HEK293 (cell line): ENCODE measurements around the gene ZSCAN10.

Source experiments
- CTCF ChIA-PET: fragments of 350-600 bp; formaldehyde crosslinking; extraction: SDS; loops from one replicate; lab custom pipeline; 2021; ENCODE audit warnings: antibody characterized with exemption; lab: Yijun Ruan, JAX
- POLR2A ChIA-PET: fragments of 300-600 bp; formaldehyde crosslinking; extraction: SDS; loops from one replicate; lab custom pipeline; 2020; ENCODE audit warnings: antibody characterized with exemption, inconsistent platforms; lab: Yijun Ruan, JAX
- H3K27ac ChIP-seq: fragments of 200-500 bp; sonication (Bioruptor generic); 2 replicates; pipeline ENCODE4 v1.5.1; 2014; ENCODE audit warnings: low read depth, low read length, control low read depth, inconsistent platforms; ENCODE audit errors: extremely low read depth
- H3K36me3 ChIP-seq, 2 experiments: fragments of 200-500 bp in 1 of 2; sonication (Bioruptor generic) in 1 of 2; 1 replicate in 1 of 2; 2 replicates in 1 of 2; pipeline ENCODE4 v1.5.1; 2014 to 2017; ENCODE audit warnings: inconsistent platforms in 2 of 2, low read length in 2 of 2; ENCODE audit not compliant: control insufficient read depth in 2 of 2, insufficient read depth in 1 of 2
- H3K4me1 ChIP-seq: fragments of 200-500 bp; sonication (Bioruptor generic); 2 replicates; pipeline ENCODE4 v1.5.1; 2014; ENCODE audit warnings: mild to moderate bottlenecking, low read length, inconsistent platforms; ENCODE audit not compliant: control insufficient read depth, insufficient read depth
- H3K4me3 ChIP-seq: 2 replicates; pipeline ENCODE4 v1.5.1; 2011; ENCODE audit warnings: low read depth, mild to moderate bottlenecking, control low read depth, low read length, moderate library complexity
- H3K9me3 ChIP-seq: fragments of 200-500 bp; sonication (Bioruptor generic); 2 replicates; pipeline ENCODE4 v1.5.1; 2014; ENCODE audit warnings: low read depth, low read length, inconsistent platforms; ENCODE audit not compliant: control insufficient read depth, insufficient read depth
- BCL11A ChIP-seq: fragments of 450-650 bp; formaldehyde crosslinking; IDR thresholded peaks from 2 replicates; pipeline ENCODE4 v1.5.1; 2016; ENCODE audit warnings: low read depth, missing biosample characterization, missing genetic modification characterization
- FEZF1 ChIP-seq: fragments of 450-650 bp; formaldehyde crosslinking; IDR thresholded peaks from 2 replicates; pipeline ENCODE4 v1.5.1; 2016; ENCODE audit warnings: missing biosample characterization, missing genetic modification characterization
- KLF7 ChIP-seq: fragments of 450-650 bp; formaldehyde crosslinking; IDR thresholded peaks from 2 replicates; pipeline ENCODE4 v1.5.1; 2016; ENCODE audit warnings: missing biosample characterization, missing genetic modification characterization, borderline replicate concordance
- TCF7L2 ChIP-seq: IDR thresholded peaks from 2 replicates; pipeline ENCODE4 v1.6.1; 2011; ENCODE audit warnings: low read depth, mild to moderate bottlenecking, inconsistent platforms, low read length, moderate library complexity, borderline replicate concordance
- YY1 ChIP-seq: fragments of 450-650 bp; formaldehyde crosslinking; IDR thresholded peaks from 2 replicates; pipeline ENCODE4 v1.5.1; 2018; ENCODE audit warnings: missing biosample characterization, missing genetic modification characterization
- ZBTB20 ChIP-seq: fragments of 450-650 bp; formaldehyde crosslinking; IDR thresholded peaks from 2 replicates; pipeline ENCODE4 v1.5.1; 2016; ENCODE audit warnings: missing biosample characterization, missing genetic modification characterization
- ZFP3 ChIP-seq: fragments of 450-650 bp; formaldehyde crosslinking; IDR thresholded peaks from 2 replicates; pipeline ENCODE4 v1.5.1; 2016; ENCODE audit warnings: low read depth, missing biosample characterization, missing genetic modification characterization
- ZFP41 ChIP-seq: fragments of 450-650 bp; formaldehyde crosslinking; IDR thresholded peaks from 2 replicates; pipeline ENCODE4 v1.5.1; 2016; ENCODE audit warnings: missing biosample characterization, missing genetic modification characterization, borderline replicate concordance
- ZNF132 ChIP-seq: fragments of 450-650 bp; formaldehyde crosslinking; IDR thresholded peaks from 2 replicates; pipeline ENCODE4 v1.5.1; 2017; ENCODE audit warnings: missing biosample characterization, missing genetic modification characterization, borderline replicate concordance
- ZNF133 ChIP-seq: fragments of 450-650 bp; formaldehyde crosslinking; IDR thresholded peaks from 2 replicates; pipeline ENCODE4 v1.5.1; 2016; ENCODE audit warnings: missing biosample characterization, missing genetic modification characterization
- ZNF146 ChIP-seq: fragments of 450-650 bp; formaldehyde crosslinking; IDR thresholded peaks from 2 replicates; pipeline ENCODE4 v1.5.1; 2016; ENCODE audit warnings: missing biosample characterization, missing genetic modification characterization
- ZNF19 ChIP-seq: fragments of 450-650 bp; formaldehyde crosslinking; IDR thresholded peaks from 2 replicates; pipeline ENCODE4; 2016; ENCODE audit warnings: missing biosample characterization, missing genetic modification characterization, low read depth
- ZNF214 ChIP-seq: fragments of 450-650 bp; formaldehyde crosslinking; IDR thresholded peaks from 2 replicates; pipeline ENCODE4 v1.5.1; 2017; ENCODE audit warnings: missing biosample characterization, mild to moderate bottlenecking, missing genetic modification characterization, borderline replicate concordance
- ZNF350 ChIP-seq: fragments of 450-650 bp; formaldehyde crosslinking; IDR thresholded peaks from 2 replicates; pipeline ENCODE4 v1.5.0; 2017; ENCODE audit warnings: missing biosample characterization, mild to moderate bottlenecking, missing genetic modification characterization
- ZNF423 ChIP-seq: fragments of 450-650 bp; formaldehyde crosslinking; IDR thresholded peaks from 2 replicates; pipeline ENCODE4 v1.5.1; 2016; ENCODE audit warnings: missing biosample characterization, missing genetic modification characterization
- ZNF501 ChIP-seq: fragments of 450-650 bp; formaldehyde crosslinking; IDR thresholded peaks from 2 replicates; pipeline ENCODE4 v1.5.1; 2016; ENCODE audit warnings: missing biosample characterization, missing genetic modification characterization
- ZNF610 ChIP-seq: fragments of 450-650 bp; formaldehyde crosslinking; IDR thresholded peaks from 2 replicates; pipeline ENCODE4 v1.5.1; 2016; ENCODE audit warnings: missing biosample characterization, missing genetic modification characterization, borderline replicate concordance
- ZNF654 ChIP-seq: fragments of 450-650 bp; formaldehyde crosslinking; IDR thresholded peaks from 2 replicates; pipeline ENCODE4 v1.5.1; 2016; ENCODE audit warnings: low read depth, missing biosample characterization, missing genetic modification characterization
- ZNF670 ChIP-seq: fragments of 450-650 bp; formaldehyde crosslinking; IDR thresholded peaks from 2 replicates; pipeline ENCODE4 v1.5.1; 2016; ENCODE audit warnings: missing biosample characterization, missing genetic modification characterization, low read depth
- TF ChIP-seq, protein P1 (sequence below): fragments of 450-650 bp; formaldehyde crosslinking; IDR thresholded peaks from 2 replicates; pipeline ENCODE4 v1.5.1; 2016; ENCODE audit warnings: missing biosample characterization, missing genetic modification characterization
- TF ChIP-seq, protein P2 (sequence below): fragments of 450-650 bp; formaldehyde crosslinking; IDR thresholded peaks from 2 replicates; pipeline ENCODE4 v1.5.1; 2017; ENCODE audit warnings: missing biosample characterization, missing genetic modification characterization
- TF ChIP-seq, protein P3 (sequence below): fragments of 450-650 bp; formaldehyde crosslinking; optimal IDR thresholded peaks from 2 replicates; pipeline ENCODE3; 2016; ENCODE audit warnings: missing biosample characterization, mild to moderate bottlenecking, missing genetic modification characterization
- TF ChIP-seq, protein P4 (sequence below): fragments of 450-650 bp; formaldehyde crosslinking; IDR thresholded peaks from 2 replicates; pipeline ENCODE4 v1.5.1; 2017; ENCODE audit warnings: missing biosample characterization, missing genetic modification characterization
- TF ChIP-seq, protein P5 (sequence below): fragments of 450-650 bp; IDR thresholded peaks from 2 replicates; pipeline ENCODE4 v1.5.1; 2018; ENCODE audit warnings: missing biosample characterization, missing genetic modification characterization

The ZSCAN10 gene

DNA sequence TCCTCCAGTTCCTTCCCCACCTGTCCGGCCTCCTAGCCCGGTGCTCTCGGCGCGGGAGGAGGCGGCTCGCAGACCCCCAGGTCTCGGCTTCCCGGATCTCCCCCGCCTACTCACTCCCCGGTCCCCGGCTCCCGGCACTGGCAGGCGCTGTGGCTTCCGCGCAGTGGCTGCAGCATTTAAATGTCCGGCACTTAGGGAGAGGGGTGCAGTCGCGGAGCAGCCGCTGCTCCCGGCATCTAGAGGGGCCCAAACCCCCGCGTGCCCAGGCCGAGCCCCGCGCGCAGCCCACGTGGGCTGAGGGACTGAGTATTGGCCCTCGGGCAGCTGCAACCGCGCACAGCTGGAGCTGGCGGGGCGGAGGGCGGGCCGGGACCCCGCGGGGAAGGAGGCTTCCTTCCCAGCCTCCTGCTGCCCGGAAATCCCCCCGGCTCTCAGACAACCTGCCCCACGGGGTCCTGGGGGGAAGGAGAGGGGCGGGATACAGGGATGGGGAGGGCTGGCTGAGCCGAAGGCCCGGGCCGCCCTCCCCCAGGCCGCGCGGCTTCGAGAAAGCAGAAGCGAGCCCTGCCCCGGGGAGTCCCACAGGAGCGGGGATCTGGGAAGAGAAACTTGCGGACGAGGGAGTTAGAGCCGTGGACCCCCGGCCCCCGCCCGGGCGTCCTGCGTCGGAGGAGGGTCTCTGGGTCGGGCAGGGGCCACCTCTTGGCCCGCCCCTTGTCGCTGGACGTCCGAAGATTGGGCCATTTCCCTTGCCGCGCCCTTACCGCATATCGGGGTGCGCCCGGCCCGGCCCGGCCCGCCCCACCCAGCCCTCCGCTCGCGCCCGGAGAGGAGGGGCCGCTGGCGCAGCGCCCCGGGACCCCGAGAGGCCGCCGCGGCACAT, 53.1 kb downstream of the ZSCAN10 start, which contains the start of gene MMP25 (continued):
- TF ChIP-seq ZNF610 (tag by site-specific recombination): no peak
- TF ChIP-seq BCL11A (tag by site-specific recombination): no peak
- TF ChIP-seq ZNF423 (tag by site-specific recombination): no peak
- no peak for TF ChIP-seq ZFP3 (tag by site-specific recombination)
- TF ChIP-seq, protein P1, sequence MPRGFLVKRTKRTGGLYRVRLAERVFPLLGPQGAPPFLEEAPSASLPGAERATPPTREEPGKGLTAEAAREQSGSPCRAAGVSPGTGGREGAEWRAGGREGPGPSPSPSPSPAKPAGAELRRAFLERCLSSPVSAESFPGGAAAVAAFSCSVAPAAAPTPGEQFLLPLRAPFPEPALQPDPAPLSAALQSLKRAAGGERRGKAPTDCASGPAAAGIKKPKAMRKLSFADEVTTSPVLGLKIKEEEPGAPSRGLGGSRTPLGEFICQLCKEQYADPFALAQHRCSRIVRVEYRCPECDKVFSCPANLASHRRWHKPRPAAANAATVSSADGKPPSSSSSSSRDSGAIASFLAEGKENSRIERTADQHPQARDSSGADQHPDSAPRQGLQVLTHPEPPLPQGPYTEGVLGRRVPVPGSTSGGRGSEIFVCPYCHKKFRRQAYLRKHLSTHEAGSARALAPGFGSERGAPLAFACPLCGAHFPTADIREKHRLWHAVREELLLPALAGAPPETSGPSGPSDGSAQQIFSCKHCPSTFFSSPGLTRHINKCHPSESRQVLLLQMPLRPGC: no peak
- TF ChIP-seq YY1: no peak

DNA sequence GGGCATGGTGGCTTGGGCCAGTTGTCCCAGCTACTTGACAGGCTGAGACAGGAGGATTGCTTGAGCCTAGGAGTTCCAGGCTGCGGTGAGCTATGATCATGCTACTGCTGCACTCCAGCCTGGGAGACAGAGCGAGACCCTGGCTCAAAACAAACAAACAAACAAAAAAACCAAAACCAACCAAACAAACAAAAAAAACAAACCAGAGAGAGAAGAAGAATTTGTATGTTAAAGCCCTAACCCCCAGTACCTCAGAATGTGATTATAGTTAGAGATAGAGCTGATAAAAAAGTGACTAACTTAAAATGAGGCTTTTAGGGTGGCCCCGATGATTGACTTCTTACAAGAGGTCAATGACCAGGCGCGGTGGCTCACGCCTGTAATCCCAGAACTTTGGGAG, 54.4 kb downstream of the ZSCAN10 start:
- H3K4me1 ChIP-seq: no peaks in the 10 kb centered on the region
- POLR2A ChIA-PET: no interaction called here

More for the DNA sequence above, 54.4 kb downstream of the ZSCAN10 start:
- H3K27ac ChIP-seq: no peak overlapping the region
- H3K36me3 ChIP-seq: no peaks in the 10 kb centered on the region
- H3K9me3 ChIP-seq: no peaks in the 10 kb centered on the region
- no peak overlapping the region for H3K4me3 ChIP-seq
- TF ChIP-seq KLF7 (tag by site-specific recombination) (no peak), TCF7L2 (no peak), ZNF19 (tag by site-specific recombination) (no peak), ZNF132 (tag by site-specific recombination) (no peak), ZNF133 (tag by site-specific recombination) (no peak), ZNF214 (no peak), ZBTB20 (no peak), ZFP41 (tag by site-specific recombination) (no peak), ZNF670 (tag by site-specific recombination) (no peak), ZNF501 (tag by site-specific recombination) (no peak), ZNF350 (no peak), ZNF654 (tag by site-specific recombination) (no peak), ZNF146 (tag by site-specific recombination) (no peak), BCL11A (tag by site-specific recombination) (no peak), FEZF1 (tag by site-specific recombination) (no peak)
- TF ChIP-seq, protein P2, sequence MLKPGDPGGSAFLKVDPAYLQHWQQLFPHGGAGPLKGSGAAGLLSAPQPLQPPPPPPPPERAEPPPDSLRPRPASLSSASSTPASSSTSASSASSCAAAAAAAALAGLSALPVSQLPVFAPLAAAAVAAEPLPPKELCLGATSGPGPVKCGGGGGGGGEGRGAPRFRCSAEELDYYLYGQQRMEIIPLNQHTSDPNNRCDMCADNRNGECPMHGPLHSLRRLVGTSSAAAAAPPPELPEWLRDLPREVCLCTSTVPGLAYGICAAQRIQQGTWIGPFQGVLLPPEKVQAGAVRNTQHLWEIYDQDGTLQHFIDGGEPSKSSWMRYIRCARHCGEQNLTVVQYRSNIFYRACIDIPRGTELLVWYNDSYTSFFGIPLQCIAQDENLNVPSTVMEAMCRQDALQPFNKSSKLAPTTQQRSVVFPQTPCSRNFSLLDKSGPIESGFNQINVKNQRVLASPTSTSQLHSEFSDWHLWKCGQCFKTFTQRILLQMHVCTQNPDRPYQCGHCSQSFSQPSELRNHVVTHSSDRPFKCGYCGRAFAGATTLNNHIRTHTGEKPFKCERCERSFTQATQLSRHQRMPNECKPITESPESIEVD (tag by site-specific recombination): no peak
- TF ChIP-seq, protein P3, sequence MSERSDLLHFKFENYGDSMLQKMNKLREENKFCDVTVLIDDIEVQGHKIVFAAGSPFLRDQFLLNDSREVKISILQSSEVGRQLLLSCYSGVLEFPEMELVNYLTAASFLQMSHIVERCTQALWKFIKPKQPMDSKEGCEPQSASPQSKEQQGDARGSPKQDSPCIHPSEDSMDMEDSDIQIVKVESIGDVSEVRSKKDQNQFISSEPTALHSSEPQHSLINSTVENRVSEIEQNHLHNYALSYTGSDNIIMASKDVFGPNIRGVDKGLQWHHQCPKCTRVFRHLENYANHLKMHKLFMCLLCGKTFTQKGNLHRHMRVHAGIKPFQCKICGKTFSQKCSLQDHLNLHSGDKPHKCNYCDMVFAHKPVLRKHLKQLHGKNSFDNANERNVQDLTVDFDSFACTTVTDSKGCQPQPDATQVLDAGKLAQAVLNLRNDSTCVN (tag by site-specific recombination): no peak
- TF ChIP-seq, protein P4, sequence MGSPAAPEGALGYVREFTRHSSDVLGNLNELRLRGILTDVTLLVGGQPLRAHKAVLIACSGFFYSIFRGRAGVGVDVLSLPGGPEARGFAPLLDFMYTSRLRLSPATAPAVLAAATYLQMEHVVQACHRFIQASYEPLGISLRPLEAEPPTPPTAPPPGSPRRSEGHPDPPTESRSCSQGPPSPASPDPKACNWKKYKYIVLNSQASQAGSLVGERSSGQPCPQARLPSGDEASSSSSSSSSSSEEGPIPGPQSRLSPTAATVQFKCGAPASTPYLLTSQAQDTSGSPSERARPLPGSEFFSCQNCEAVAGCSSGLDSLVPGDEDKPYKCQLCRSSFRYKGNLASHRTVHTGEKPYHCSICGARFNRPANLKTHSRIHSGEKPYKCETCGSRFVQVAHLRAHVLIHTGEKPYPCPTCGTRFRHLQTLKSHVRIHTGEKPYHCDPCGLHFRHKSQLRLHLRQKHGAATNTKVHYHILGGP: no peak
- TF ChIP-seq, protein P5, sequence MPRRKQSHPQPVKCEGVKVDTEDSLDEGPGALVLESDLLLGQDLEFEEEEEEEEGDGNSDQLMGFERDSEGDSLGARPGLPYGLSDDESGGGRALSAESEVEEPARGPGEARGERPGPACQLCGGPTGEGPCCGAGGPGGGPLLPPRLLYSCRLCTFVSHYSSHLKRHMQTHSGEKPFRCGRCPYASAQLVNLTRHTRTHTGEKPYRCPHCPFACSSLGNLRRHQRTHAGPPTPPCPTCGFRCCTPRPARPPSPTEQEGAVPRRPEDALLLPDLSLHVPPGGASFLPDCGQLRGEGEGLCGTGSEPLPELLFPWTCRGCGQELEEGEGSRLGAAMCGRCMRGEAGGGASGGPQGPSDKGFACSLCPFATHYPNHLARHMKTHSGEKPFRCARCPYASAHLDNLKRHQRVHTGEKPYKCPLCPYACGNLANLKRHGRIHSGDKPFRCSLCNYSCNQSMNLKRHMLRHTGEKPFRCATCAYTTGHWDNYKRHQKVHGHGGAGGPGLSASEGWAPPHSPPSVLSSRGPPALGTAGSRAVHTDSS (tag by site-specific recombination): no peak
- TF ChIP-seq, all 188 proteins: peak for 0
- CTCF ChIA-PET: interaction anchor here (0.7 to 2.0 kb wide), 4 partner anchors 13 to 92 kb away, joined by 3 to 13 read pairs (median 6); no protein-coding TSS in a partner anchor
